T follicular helper cell (primary cell): ENCODE data around the gene GABBR2.
"Not testable (repeated sequence)": the region's sequence is repeated elsewhere in the genome, so short reads cannot be mapped to it uniquely, and the experiment has no call there.

Experiments
- DNase-seq: peaks from one replicate; pipeline ENCODE4 v3.0.0-alpha.2; 2020; ENCODE audit warnings: low read depth

GABBR2 gene

GRCh38 chr9:98596486-98596885 lies 112.2 kb downstream of the GABBR2 start:
- DNase-seq = no peak

DNA sequence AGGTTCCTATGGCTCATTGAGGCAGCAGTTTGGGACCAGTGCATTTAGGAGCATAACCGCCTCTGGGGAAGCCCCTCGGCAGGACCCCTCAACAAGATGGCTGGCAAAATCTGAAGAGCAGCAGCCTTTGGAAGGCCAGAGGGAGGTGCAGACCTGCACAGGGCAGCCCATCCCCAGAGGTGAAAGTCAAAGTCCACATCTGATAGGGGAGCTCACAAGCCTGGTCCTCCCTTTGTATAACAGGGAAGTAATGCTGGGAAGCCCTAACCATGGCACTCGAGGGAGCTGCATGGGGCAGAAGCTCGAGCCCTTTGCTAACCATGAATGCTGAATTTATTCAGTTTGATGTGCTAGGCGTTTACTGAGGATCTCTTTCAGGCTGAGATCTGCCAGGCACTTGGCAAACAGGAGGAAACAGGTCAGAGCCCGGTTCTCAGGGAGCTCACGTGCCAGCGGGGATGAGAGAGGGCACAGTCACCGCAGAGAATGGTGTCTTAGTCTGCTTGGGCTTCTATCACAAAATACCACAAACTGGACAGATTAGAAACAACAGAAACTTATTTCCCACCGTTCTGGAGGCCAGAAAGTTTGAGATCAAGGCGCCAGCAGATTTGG lies 114.1 kb downstream of the GABBR2 start:
- DNase-seq = no peak

DNA sequence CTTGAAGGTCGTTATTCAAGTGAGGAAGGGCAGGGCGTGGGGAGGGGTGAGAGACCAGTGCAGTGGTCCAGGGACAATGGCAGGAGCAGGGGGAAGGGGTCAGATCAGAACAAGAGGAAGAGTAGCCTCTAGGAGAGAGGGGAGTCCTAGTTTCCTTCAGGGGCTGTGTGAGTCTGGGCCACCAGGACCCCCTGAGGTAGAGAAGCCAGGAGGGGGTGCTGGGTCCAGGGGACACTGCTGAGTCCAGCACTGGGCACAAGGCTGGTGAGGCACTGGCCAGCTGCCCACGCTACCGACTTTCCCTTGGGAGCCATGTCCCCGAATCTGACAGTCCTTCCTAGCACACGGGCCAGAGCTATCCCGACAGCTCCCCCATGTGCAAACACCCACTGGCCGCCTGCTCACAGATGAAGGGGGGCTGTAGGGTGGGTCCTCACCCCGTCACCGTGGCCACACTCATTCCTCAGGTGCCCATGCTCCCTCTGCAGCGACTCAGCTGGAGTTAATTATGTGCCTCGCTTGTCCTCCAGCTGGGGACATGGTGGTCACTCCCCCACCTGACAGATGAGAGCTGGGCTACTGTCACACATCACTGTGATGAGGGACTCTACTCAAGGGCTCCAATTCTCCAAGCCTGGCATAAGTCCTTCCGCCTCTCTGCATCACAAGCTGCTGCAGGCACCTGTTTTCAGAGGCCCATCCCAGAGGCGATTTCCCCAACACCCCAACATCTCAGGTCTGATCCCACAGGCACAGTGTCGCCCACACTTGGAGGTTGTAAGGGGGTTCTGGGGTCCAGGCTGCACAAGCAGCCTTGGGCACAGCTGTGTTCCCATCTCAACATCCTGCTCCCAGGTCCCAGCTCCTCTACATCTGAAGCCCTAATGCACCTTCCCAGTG lies 115.1 kb downstream of the GABBR2 start:
- no peak for DNase-seq

DNA sequence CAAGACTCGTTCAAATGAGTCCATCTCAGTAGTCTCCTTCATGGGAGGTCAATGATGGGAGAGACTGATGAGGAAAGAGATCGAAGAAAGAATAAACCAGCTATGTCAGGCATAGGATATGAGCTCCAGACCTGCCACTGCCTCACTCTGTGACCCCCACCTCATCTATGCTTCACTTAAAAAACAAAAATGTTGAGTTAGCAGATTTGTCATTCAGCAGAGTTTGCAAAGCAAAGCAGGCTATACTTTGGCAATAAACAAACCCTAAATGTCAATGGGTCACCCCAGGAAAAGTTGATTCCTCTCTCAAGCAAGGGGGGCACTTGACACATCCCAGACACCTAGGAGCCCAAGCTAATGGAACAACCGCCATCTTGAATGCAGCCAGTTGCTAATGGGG lies 117.0 kb downstream of the GABBR2 start:
- no peak for DNase-seq

GRCh38 chr9:98590101-98590500 lies 118.6 kb downstream of the GABBR2 start:
- no peak for DNase-seq

DNA sequence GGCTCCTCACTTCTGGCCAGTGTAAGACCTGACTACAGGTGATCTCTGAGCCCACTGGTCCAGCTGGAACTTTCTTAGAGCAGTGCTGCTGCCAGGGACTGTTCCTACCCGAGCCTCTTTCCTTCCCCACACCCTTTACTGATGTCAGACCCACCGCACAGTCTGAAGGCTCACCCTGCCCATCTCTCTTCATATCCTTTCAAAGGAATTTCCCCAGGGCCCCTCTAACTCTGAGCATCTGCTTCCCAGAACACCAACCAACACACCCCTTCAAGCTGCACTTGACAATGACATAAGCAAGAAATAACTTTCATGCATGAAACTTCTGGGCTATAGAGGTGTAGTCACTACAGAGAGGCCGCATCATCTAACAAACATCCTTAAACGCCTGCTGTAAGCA lies 119.6 kb downstream of the GABBR2 start:
- DNase-seq = no peak

DNA sequence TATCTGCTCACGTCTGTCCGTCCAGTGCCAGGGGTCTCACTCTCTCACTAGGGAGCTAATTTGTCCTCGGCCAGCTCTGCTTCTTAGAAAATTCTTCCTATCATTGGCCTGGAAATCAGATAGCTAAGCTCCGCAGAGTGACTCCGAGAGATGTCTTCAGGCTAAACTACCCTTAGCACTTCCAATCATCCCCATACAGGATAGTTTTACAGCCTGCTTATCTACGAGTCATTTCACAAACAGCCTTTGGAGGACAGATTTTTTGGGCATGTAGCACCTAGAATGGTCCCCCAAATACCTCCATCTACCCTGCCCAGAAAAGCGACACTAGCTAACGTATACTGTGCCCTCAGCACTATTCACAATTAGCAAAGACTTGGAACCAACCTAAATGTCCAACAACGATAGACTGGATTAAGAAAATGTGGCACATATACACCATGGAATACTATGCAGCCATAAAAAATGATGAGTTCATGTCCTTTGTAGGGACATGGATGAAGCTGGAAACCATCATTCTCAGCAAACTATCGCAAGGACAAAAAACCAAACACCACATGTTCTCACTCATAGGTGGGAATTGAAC lies 123.8 kb downstream of the GABBR2 start:
- DNase-seq = not testable (repeated sequence)

- DNase-seq = no peak
Measured at GRCh38 chr9:98584059-98584458, 124.7 kb downstream of the GABBR2 start.

GRCh38 chr9:98583417-98583816 lies 125.3 kb downstream of the GABBR2 start:
- no peak for DNase-seq

DNA sequence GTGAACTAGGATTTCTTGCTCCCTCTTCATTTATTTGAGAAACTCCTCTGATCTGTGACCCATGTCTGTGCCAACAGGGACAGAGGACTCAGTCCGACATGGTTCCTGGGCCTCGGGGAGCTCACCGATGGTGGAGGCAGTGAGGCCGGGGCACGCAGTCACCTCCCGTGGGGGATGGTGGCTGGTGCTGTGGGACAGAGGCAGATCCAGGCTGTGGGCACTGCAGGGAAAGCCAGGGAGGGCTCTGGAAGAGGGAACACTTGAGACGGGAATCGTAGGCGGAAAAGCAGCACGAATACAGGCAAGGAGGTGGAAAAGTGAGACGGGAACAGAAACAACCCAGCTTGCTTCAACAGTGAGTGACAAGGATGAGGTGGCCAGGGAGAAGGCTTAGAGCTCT lies 127.8 kb downstream of the GABBR2 start:
- no peak for DNase-seq

- DNase-seq = no peak
Measured at GRCh38 chr9:98579700-98580099, 129.0 kb downstream of the GABBR2 start.

- DNase-seq = no peak
Measured at GRCh38 chr9:98577446-98577845, 131.3 kb downstream of the GABBR2 start.

- DNase-seq = no peak
Measured at GRCh38 chr9:98576859-98577258, 131.9 kb downstream of the GABBR2 start.

- no peak for DNase-seq
Measured at GRCh38 chr9:98576354-98576753, 132.4 kb downstream of the GABBR2 start.

DNA sequence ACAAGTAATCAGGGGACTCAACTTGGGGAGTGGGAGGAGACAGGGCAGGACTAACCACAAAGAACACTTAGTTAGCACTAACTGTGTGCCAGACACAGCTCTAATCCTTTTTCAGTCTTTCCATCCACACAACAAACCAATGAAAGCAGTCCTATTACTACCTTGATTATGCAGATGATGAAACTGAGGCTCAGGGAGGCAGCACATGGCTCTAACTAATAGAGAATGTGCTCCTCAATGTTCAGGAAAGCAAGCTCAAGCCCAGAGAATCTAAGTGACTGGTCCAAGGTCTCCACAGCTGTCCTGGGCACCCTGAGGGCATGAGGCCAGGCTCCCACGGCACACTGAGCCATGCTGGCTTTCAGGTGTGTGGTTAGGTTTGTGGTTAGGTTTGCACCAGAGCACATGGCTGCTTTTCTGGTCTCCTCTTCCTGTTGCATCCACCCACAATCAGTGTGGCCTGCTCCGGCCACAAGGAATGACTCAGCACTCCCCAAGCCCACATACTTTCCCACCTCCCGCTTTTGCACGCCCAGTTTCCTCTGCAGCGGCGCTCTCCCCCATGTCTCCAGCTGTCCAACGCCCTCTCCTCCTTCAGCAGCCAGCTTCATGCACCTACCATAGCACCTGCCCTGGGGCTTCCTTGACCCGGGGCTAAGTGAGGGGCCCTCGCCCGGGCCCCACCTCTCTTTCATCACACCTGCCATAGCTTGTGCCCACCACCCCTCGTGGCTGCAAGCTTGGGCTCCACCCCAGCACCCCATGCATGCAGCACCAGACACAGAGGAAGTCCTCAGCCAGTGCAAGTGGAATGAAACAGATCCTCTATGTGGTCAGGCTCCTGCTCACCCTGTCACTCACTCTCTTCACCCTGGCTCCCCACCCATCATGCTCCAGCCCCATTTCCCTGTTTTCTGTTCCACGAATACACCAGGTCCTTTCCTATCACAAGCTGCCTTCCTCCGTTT lies 133.1 kb downstream of the GABBR2 start:
- DNase-seq = no peak

GRCh38 chr9:98573749-98574278 lies 134.9 kb downstream of the GABBR2 start:
- no peak for DNase-seq

- DNase-seq = no peak
Measured at GRCh38 chr9:98572796-98573195, 135.9 kb downstream of the GABBR2 start.

DNA sequence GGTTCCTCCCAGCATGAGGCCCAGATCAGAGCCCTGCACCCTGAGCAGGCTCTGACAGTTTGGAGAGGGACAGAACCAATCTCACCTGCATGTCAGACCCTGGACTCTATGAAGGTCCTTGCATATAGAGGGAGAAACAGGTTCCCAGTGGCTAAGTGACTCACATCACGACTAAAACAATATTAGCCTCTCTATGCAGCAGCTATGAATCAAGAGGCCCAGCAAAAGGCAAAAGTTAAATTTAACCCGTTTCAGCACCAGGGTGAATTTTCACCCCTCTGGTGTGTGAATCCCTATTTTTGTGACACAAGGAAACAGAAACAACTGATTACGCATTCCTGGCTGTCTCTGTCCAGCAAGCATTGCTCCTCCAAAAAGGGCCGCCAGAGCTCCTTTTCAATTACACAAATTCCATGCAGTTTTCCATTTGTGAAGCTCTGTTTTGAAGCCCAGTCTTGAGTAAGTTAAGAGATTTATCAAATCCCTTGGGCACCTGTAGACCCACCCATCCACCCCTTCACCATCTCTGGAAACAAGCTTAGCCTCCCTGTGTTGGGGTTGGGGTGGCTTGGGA lies 136.6 kb downstream of the GABBR2 start:
- no peak for DNase-seq

DNA sequence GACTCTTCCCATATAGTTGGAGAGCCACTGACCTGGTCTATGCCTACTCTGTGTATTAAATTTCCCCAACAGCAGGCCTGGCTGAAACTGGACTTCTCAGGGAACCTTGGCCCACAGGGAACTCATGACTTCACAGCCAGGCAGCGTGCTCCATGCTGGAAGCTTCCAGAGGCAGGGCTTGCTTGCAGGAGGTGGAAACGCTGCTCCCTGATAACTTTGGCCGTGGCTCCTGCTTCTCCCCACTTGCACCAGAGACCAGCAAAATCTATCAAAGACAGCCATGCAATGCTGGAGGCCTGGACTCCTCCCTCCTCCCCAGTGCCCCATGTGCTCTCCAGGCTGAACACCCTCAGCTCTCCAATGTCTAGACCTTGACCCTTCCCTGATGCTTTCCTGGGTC lies 137.1 kb downstream of the GABBR2 start:
- no peak for DNase-seq

DNA sequence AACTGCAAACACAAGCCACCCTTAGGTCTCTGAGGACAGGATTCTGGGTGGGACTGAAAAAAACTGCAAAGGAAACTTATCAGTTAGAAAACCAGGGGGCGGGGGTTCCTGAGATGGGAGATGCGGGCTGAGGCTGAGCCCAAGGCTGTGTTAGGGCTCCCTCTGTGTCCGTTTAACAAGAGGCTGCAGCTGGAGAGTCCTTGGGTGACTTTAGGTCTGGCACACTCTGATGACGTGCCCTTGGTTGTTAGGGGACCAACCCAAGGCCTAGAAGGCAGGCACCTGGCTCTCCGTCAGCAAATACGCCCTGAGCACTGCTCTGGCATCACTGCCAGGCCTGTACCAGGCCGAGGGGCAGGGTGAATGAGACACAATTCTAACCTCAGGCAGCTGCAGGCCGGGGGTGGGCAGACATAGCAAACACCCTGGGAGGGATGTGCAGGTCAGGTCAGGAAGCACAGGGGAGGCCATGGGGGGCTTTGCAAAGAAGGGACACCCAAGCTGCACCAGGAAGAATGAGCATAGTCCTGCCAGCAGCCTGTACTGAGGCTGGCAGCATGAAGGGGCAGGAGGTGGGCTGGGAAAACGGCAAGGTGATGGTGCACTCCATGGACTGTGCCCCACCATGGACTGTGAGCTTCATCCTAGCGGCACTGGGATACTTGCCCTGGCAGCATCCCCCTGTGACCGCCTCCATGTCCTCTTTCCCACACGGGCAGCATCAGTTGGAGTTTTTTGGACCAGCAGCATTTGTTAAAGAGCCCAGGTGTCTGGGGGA lies 137.9 kb downstream of the GABBR2 start:
- no peak for DNase-seq

- no peak for DNase-seq
Measured at GRCh38 chr9:98570055-98570454, 138.7 kb downstream of the GABBR2 start.
